ENCODE results near the gene GRID1. TPM values are rescaled to one million over a fixed set of nuclear protein-coding genes. Genes with fewer than 3 reads are reported as not detected.

GRID1 gene
- polyA plus RNA-seq, 1 of the 3 experiments (the other 2 are of a cell fraction) = 0.13 TPM

DNA sequence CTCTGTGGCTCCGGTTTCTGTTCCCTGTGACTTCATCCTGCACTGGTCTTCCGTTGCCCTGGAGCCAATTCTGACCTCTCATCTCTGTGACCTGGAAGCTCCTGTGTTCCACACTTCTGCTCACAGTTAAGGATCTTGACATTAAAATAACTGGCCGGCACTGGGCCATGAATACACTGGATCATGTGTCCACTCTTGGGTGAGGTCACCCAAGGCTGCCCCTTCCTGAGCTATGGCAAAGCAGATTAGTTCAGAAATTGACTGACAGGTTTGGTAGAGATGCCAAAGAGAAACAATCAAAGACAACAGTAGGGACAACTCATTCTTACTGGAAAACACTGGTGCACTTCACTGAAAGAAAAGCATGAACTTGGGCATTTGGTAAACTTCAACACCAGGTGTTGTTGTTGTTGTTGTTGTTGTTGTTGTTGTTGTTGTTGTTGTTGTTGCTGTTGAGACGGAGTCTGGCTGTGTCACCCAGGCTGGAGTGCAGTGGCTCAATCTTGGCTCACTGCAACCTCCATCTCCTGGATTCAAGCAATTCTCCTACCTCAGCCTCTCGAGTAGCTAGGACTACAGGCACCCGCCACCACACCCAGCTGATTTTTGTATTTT is 36.7 kb upstream of the GRID1 start:
- Histone ChIP-seq H3K79me2 (ENCODE audit: insufficient read depth) (no peaks in the 10 kb centered on the region), H3K9me2 (no peaks in the 10 kb centered on the region), H3K27me3 (ENCODE audit: insufficient read depth) (no peaks in the 10 kb centered on the region), H3K4me3 (ENCODE audit: low read depth in 2 of 2, low read length in 1 of 2) (no peak overlapping the region), H3K27ac (ENCODE audit: low read depth in 2 of 2, low read length in 1 of 2) (no peak overlapping the region), H3K4me1 (ENCODE audit: control insufficient read depth in 1 of 2, insufficient read depth in 2 of 2, low read depth in 1 of 2, low read length in 1 of 2) (peaks cover 0 to 16% of the 10 kb centered on the region in 2 experiments; a peak in 3 of 4 replicates), H3K4me2 (no peak overlapping the region), H3K36me3 (replicated peaks in 1 of 2; ENCODE audit: control insufficient read depth in 1 of 2, insufficient read depth in 2 of 2, low read length in 1 of 2) (no peaks in the 10 kb centered on the region), H3K9me3 (no peaks in the 10 kb centered on the region), H3K9ac (no peak overlapping the region), H2AFZ (ENCODE audit: low read depth) (no peak overlapping the region), H3F3A (replicated peaks; ENCODE audit: insufficient read depth) (peaks cover 9% of the 10 kb centered on the region), H4K20me1 (ENCODE audit: insufficient read depth) (no peaks in the 10 kb centered on the region)
- WGBS (ENCODE audit: low lambda C conversion rate) = 75% methylated on average over 6 of the region's 6 CpGs
- TF ChIP-seq TCF12 (IDR thresholded peaks at IDR 0.05) = no peak
- TF ChIP-seq, protein P1, sequence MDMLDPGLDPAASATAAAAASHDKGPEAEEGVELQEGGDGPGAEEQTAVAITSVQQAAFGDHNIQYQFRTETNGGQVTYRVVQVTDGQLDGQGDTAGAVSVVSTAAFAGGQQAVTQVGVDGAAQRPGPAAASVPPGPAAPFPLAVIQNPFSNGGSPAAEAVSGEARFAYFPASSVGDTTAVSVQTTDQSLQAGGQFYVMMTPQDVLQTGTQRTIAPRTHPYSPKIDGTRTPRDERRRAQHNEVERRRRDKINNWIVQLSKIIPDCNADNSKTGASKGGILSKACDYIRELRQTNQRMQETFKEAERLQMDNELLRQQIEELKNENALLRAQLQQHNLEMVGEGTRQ (IDR thresholded peaks at IDR 0.05; ENCODE audit: borderline replicate concordance, low read depth, low read length) = no peak
- TF ChIP-seq, protein P2, sequence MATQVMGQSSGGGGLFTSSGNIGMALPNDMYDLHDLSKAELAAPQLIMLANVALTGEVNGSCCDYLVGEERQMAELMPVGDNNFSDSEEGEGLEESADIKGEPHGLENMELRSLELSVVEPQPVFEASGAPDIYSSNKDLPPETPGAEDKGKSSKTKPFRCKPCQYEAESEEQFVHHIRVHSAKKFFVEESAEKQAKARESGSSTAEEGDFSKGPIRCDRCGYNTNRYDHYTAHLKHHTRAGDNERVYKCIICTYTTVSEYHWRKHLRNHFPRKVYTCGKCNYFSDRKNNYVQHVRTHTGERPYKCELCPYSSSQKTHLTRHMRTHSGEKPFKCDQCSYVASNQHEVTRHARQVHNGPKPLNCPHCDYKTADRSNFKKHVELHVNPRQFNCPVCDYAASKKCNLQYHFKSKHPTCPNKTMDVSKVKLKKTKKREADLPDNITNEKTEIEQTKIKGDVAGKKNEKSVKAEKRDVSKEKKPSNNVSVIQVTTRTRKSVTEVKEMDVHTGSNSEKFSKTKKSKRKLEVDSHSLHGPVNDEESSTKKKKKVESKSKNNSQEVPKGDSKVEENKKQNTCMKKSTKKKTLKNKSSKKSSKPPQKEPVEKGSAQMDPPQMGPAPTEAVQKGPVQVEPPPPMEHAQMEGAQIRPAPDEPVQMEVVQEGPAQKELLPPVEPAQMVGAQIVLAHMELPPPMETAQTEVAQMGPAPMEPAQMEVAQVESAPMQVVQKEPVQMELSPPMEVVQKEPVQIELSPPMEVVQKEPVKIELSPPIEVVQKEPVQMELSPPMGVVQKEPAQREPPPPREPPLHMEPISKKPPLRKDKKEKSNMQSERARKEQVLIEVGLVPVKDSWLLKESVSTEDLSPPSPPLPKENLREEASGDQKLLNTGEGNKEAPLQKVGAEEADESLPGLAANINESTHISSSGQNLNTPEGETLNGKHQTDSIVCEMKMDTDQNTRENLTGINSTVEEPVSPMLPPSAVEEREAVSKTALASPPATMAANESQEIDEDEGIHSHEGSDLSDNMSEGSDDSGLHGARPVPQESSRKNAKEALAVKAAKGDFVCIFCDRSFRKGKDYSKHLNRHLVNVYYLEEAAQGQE (IDR thresholded peaks at IDR 0.05; ENCODE audit: low read depth, low read length) = no peak
- no peak for TF ChIP-seq RFX5 (IDR thresholded peaks at IDR 0.05; ENCODE audit: low read length)
- no peak for TF ChIP-seq FOSL2 (IDR thresholded peaks at IDR 0.05; ENCODE audit: borderline replicate concordance, low read depth)
- DNase-seq = no peak
- CTCF ChIA-PET = interaction anchor here (1.3 to 6.4 kb wide), 2 partner anchors 177 to 182 kb away, joined by 3 to 92 read pairs; no protein-coding TSS in a partner anchor
- POLR2A ChIA-PET = no interaction called here

DNA sequence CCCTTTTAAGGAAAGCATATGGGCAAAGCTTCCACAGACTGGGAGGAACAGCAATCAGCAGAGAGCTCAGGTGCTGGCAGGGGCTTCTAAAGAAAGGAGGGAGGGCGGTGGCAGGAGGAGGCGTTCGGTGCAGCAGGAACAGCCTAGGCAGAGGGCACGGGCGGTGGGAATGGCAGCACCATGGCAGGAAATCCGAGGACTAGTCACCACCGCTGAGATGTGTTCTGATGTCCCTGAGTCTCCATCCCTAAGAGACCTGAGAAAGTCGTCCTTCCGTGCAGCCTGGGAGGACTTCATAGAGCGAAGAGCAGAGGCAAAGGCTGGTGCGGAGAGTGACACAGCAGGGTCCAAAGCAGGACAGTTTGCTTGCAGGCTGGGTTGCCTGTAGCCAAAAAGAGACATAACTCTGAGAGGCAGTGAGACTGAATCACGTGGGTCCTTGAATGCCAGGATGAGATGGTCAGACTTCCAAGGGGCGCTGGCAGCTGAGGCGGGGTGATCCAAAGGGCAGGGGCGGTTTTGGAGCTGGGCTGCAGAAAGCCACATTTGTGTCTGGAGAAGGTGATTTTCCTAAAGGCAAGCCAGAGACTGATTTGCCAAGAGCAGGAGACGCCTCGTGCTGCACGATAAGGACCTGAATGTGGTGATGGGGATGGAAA is 35.8 kb upstream of the GRID1 start:
- DNase-seq = no peak
- Histone ChIP-seq H4K20me1 (ENCODE audit: insufficient read depth) (no peaks in the 10 kb centered on the region), H3K9me2 (no peaks in the 10 kb centered on the region), H3K4me1 (ENCODE audit: control insufficient read depth in 1 of 2, insufficient read depth in 2 of 2, low read depth in 1 of 2, low read length in 1 of 2) (peaks cover 0 to 16% of the 10 kb centered on the region in 2 experiments; a peak in 3 of 4 replicates), H3K79me2 (ENCODE audit: insufficient read depth) (no peaks in the 10 kb centered on the region), H3K9ac (no peak overlapping the region), H3F3A (replicated peaks; ENCODE audit: insufficient read depth) (peaks cover 9% of the 10 kb centered on the region), H3K4me3 (ENCODE audit: low read depth in 2 of 2, low read length in 1 of 2) (no peak overlapping the region), H3K27me3 (ENCODE audit: insufficient read depth) (no peaks in the 10 kb centered on the region; the same call in 1 of the 2 replicates), H3K4me2 (no peak overlapping the region), H3K9me3 (no peaks in the 10 kb centered on the region), H3K27ac (ENCODE audit: low read depth in 2 of 2, low read length in 1 of 2) (no peak overlapping the region), H3K36me3 (replicated peaks in 1 of 2; ENCODE audit: control insufficient read depth in 1 of 2, insufficient read depth in 2 of 2, low read length in 1 of 2) (no peaks in the 10 kb centered on the region), H2AFZ (ENCODE audit: low read depth) (no peak overlapping the region)
- ChIA-PET CTCF (interaction anchor here (0.6 to 6.4 kb wide), 4 partner anchors 163 to 282 kb away, joined by 3 to 92 read pairs (median 4); no protein-coding TSS in a partner anchor), POLR2A (no interaction called here)
- 77% methylated on average over 18 of the region's 18 CpGs for WGBS (ENCODE audit: low lambda C conversion rate)
- TF ChIP-seq EP300 (IDR thresholded peaks at IDR 0.05; ENCODE audit: borderline replicate concordance in 1 of 2, low read depth in 1 of 2, low read length in 1 of 2) (no peak), TEAD4 (IDR thresholded peaks at IDR 0.05; ENCODE audit: borderline replicate concordance, insufficient read depth) (no peak), TCF12 (IDR thresholded peaks at IDR 0.05) (no peak), NFIC (IDR thresholded peaks at IDR 0.05; ENCODE audit: borderline replicate concordance) (no peak), FOXM1 (IDR thresholded peaks at IDR 0.05; ENCODE audit: low read depth) (no peak), SIN3A (IDR thresholded peaks at IDR 0.05; ENCODE audit: borderline replicate concordance, low read depth, low read length) (no peak)
- TF ChIP-seq, protein P2 (IDR thresholded peaks at IDR 0.05; ENCODE audit: low read depth, low read length) = no peak
